RWPE2 (cell line): ENCODE results near the gene NFE2.

Experiments
- ATAC-seq: fragments of 200-7000 bp; cut with Tn5 transposase; 3 replicates; pipeline ENCODE4 v1.9.1; 2021; ENCODE audit warnings: low read depth
- DNase-seq: peaks from one replicate; pipeline ENCODE4 v3.0.0-alpha.2; 2020; ENCODE audit warnings: low spot score
- H3K27ac ChIP-seq: fragments of 450-650 bp; 2 replicates; pipeline ENCODE4 v1.5.1; 2017; ENCODE audit warnings: mild to moderate bottlenecking; ENCODE audit not compliant: poor library complexity, severe bottlenecking
- H3K27me3 ChIP-seq: fragments of 250-450 bp; sonication (Bioruptor Pico); 2 replicates; pipeline ENCODE4 v1.5.1; 2021; ENCODE audit warnings: mild to moderate bottlenecking, moderate library complexity; ENCODE audit not compliant: insufficient read depth, poor library complexity, severe bottlenecking
- H3K36me3 ChIP-seq: fragments of 250-450 bp; sonication (Bioruptor Pico); 2 replicates; pipeline ENCODE4 v1.5.1; 2020; ENCODE audit warnings: low read depth, mild to moderate bottlenecking, moderate library complexity
- H3K4me1 ChIP-seq: fragments of 250-450 bp; sonication (Bioruptor Pico); 2 replicates; pipeline ENCODE4 v1.5.1; 2021; ENCODE audit warnings: mild to moderate bottlenecking, moderate library complexity; ENCODE audit not compliant: insufficient read depth, poor library complexity, severe bottlenecking
- H3K4me3 ChIP-seq: fragments of 250-450 bp; sonication (Bioruptor Pico); 2 replicates; pipeline ENCODE4 v1.5.1; 2021; ENCODE audit warnings: mild to moderate bottlenecking, moderate library complexity; ENCODE audit not compliant: severe bottlenecking
- H3K9me3 ChIP-seq: fragments of 250-450 bp; sonication (Bioruptor Pico); 2 replicates; pipeline ENCODE4 v1.5.1; 2021; ENCODE audit warnings: mild to moderate bottlenecking, moderate library complexity; ENCODE audit not compliant: severe bottlenecking
- CTCF ChIP-seq: fragments of 450-650 bp; IDR thresholded peaks from one replicate; pipeline ENCODE4 v1.5.1; 2017; ENCODE audit warnings: mild to moderate bottlenecking, moderate library complexity; ENCODE audit not compliant: poor library complexity, severe bottlenecking

The NFE2 gene

DNA sequence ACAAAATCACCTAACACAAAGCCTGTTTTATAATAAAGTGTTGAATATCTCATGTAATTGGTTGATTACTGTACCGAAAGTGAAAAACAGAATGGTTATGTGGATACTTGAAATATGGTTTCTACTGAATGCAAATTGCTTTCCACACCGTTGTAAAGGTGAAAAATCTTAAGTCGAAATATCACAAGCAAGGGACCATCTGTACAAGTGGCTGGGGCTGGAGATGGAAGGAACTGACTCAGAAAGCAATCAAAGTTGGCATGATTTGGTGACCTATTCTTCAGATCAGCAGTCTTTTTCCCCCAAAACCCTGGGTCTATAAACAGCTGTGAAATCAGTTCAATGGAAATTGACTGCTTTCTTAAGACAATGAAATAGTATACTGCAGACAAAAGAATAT is 24.4 kb downstream of the NFE2 start:
- no peak overlapping the region for H3K27ac ChIP-seq
- TF ChIP-seq CTCF, result no peak
- no peak overlapping the region for H3K4me3 ChIP-seq
- no peaks in the 10 kb centered on the region for H3K9me3 ChIP-seq
- H3K27me3 ChIP-seq, result no peaks in the 10 kb centered on the region
- peaks cover 14% of the 10 kb centered on the region for H3K4me1 ChIP-seq
- ATAC-seq (no peak), DNase-seq (no peak)
- H3K36me3 ChIP-seq, result peaks cover 66% of the 10 kb centered on the region

GRCh38 chr12:54273981-54274380 is 26.8 kb downstream of the NFE2 start:
- Histone ChIP-seq H3K4me3 (no peak overlapping the region), H3K4me1 (peaks cover 14% of the 10 kb centered on the region), H3K9me3 (no peaks in the 10 kb centered on the region), H3K36me3 (peaks cover 56% of the 10 kb centered on the region), H3K27me3 (no peaks in the 10 kb centered on the region), H3K27ac (no peak overlapping the region)
- ATAC-seq (no peak), DNase-seq (no peak)
- TF ChIP-seq CTCF, result no peak

- Histone ChIP-seq H3K36me3 (peaks cover 46% of the 10 kb centered on the region), H3K27me3 (no peaks in the 10 kb centered on the region), H3K4me3 (no peak overlapping the region), H3K9me3 (no peaks in the 10 kb centered on the region), H3K27ac (no peak overlapping the region), H3K4me1 (no peaks in the 10 kb centered on the region)
- ATAC-seq, result no peak
- TF ChIP-seq CTCF, result no peak
- no peak for DNase-seq
Observed at GRCh38 chr12:54272214-54272613, 28.6 kb downstream of the NFE2 start.

- DNase-seq (no peak), ATAC-seq (no peak)
- no peak for TF ChIP-seq CTCF
- Histone ChIP-seq H3K27me3 (no peaks in the 10 kb centered on the region), H3K4me3 (no peak overlapping the region), H3K36me3 (peaks cover 45% of the 10 kb centered on the region), H3K9me3 (no peaks in the 10 kb centered on the region), H3K4me1 (no peaks in the 10 kb centered on the region), H3K27ac (no peak overlapping the region)
Observed at GRCh38 chr12:54270345-54270744, 30.5 kb downstream of the NFE2 start.

DNA sequence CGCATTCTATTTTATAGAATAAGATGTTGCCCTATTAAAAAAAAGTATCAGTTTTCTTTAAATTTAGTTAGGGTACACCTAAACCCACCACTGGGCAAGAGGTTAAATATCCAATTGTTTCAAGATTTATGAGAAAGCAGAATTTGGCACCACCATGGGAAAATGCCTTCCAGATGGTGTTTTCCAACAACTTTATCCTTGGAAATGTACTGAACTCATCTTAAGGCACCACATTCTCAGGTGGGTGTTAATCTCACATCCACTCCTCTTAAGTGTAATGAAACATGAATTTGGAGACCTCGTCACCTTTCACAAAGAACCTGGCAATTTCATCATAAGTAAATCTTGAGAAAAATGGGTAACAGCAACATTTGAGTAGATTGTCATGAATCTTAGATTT is 34.0 kb downstream of the NFE2 start:
- Histone ChIP-seq H3K4me1 (peaks cover 13% of the 10 kb centered on the region), H3K36me3 (peaks cover 19% of the 10 kb centered on the region), H3K9me3 (no peaks in the 10 kb centered on the region), H3K27me3 (no peaks in the 10 kb centered on the region), H3K4me3 (no peak overlapping the region), H3K27ac (no peak overlapping the region)
- no peak for TF ChIP-seq CTCF
- DNase-seq, result no peak
- no peak for ATAC-seq
